Ascending aorta (tissue), 2 donors: ENCODE measurements around the gene IRX4. TPM values are rescaled to one million over a fixed set of nuclear protein-coding genes. Genes with fewer than 3 reads are reported as not detected.
"Not testable (repeated sequence)": the region's sequence is repeated elsewhere in the genome, so short reads cannot be mapped to it uniquely, and the experiment has no call there.

Experiments
- DNase-seq, 2 donors: peaks; one replicate each; pipeline ENCODE4 v3.0.0-alpha.2; 2019; ENCODE audit warnings: low spot score in 2 of 2
- H3K27ac ChIP-seq, 2 donors: fragments of 200-600 bp; sonication (generic); one replicate each; pipeline ENCODE4 v1.5.1; 2016 to 2017; ENCODE audit warnings: mild to moderate bottlenecking in 1 of 2
- H3K27me3 ChIP-seq: fragments of 200-600 bp; sonication (generic); one replicate; pipeline ENCODE4 v1.5.1; 2017
- H3K36me3 ChIP-seq, 2 donors: fragments of 200-600 bp; sonication (generic); one replicate each; pipeline ENCODE4 v1.5.1; 2016
- H3K4me1 ChIP-seq, 2 donors: fragments of 200-600 bp; sonication (generic); one replicate each; pipeline ENCODE4 v1.5.1; 2016 to 2017; ENCODE audit warnings: mild to moderate bottlenecking in 1 of 2
- H3K4me3 ChIP-seq, 2 donors: fragments of 200-600 bp; sonication (generic); one replicate each; pipeline ENCODE4 v1.5.1; 2016 to 2017; ENCODE audit warnings: mild to moderate bottlenecking in 1 of 2
- H3K9me3 ChIP-seq, 2 donors: fragments of 200-600 bp; sonication (generic); one replicate each; pipeline ENCODE4 v1.5.1; 2016
- CTCF ChIP-seq, 3 experiments: fragments of 200-600 bp in 2 of 3; fragments of 450-650 bp in 1 of 3; sonication (generic) in 2 of 3; IDR thresholded peaks; one replicate each; pipeline ENCODE4 v1.5.1; 2016 to 2019; ENCODE audit warnings: antibody characterized with exemption in 3 of 3, mild to moderate bottlenecking in 1 of 3, moderate library complexity in 1 of 3
- intact Hi-C: fragments of 100-400 bp; cut with DNase I; formaldehyde crosslinking; loops from one replicate; pipeline ENCODE4 v1.15.1; 2023
- total RNA-seq: library from RNA; depleted of rRNA; stranded (reverse); fragments of >200 nt; gene quantifications from one replicate; pipeline ENCODE4 v1.1.0, GENCODE V29; 2016

Gene IRX4
- total RNA-seq, 1 donor from 2014 or later: not detected

GRCh38 chr5:1874771-1875220, 7.9 kb downstream of the IRX4 start:
- Histone ChIP-seq H3K27me3 (peaks cover 5% of the 10 kb centered on the region), H3K4me1 (no peaks in the 10 kb centered on the region), H3K9me3 (no peaks in the 10 kb centered on the region), H3K4me3 (no peak overlapping the region), H3K27ac (no peak overlapping the region), H3K36me3 (no peaks in the 10 kb centered on the region)
- intact Hi-C loops: no loop called here
- TF ChIP-seq CTCF (IDR thresholded peaks at IDR 0.05): no peak
- DNase-seq: no peak

GRCh38 chr5:1874348-1874747, 8.4 kb downstream of the IRX4 start:
- H3K27me3 ChIP-seq: peaks cover 5% of the 10 kb centered on the region
- H3K9me3 ChIP-seq: no peaks in the 10 kb centered on the region
- no peak overlapping the region for H3K27ac ChIP-seq
- DNase-seq: no peak
- no peaks in the 10 kb centered on the region for H3K4me1 ChIP-seq
- H3K4me3 ChIP-seq: no peak overlapping the region
- H3K36me3 ChIP-seq: no peaks in the 10 kb centered on the region
- intact Hi-C loops: no loop called here
- TF ChIP-seq CTCF (IDR thresholded peaks at IDR 0.05): no peak

GRCh38 chr5:1873243-1873959, 9.3 kb downstream of the IRX4 start:
- Histone ChIP-seq H3K36me3 (no peaks in the 10 kb centered on the region), H3K9me3 (no peaks in the 10 kb centered on the region), H3K27ac (no peak overlapping the region), H3K27me3 (peaks cover 5% of the 10 kb centered on the region), H3K4me3 (no peak overlapping the region), H3K4me1 (no peaks in the 10 kb centered on the region)
- intact Hi-C loops: no loop called here
- no peak for DNase-seq
- no peak for TF ChIP-seq CTCF (IDR thresholded peaks at IDR 0.05)

GRCh38 chr5:1871441-1871840, 11.3 kb downstream of the IRX4 start:
- Histone ChIP-seq H3K4me1 (no peaks in the 10 kb centered on the region), H3K27ac (no peak overlapping the region), H3K27me3 (no peaks in the 10 kb centered on the region), H3K36me3 (no peaks in the 10 kb centered on the region), H3K9me3 (no peaks in the 10 kb centered on the region), H3K4me3 (no peak overlapping the region)
- intact Hi-C loops: no loop called here
- no peak for TF ChIP-seq CTCF (IDR thresholded peaks at IDR 0.05)
- DNase-seq: no peak

GRCh38 chr5:1870435-1871272, 12.1 kb downstream of the IRX4 start:
- intact Hi-C loops, H3K27ac ChIP-seq, H3K9me3 ChIP-seq, H3K27me3 ChIP-seq, H3K4me3 ChIP-seq, DNase-seq, H3K4me1 ChIP-seq, H3K36me3 ChIP-seq: not testable (repeated sequence)

GRCh38 chr5:1868886-1869475, 13.7 kb downstream of the IRX4 start:
- no peak overlapping the region for H3K27ac ChIP-seq
- no peak for DNase-seq
- TF ChIP-seq CTCF (IDR thresholded peaks at IDR 0.05): no peak
- H3K4me3 ChIP-seq: no peak overlapping the region
- H3K4me1 ChIP-seq: no peaks in the 10 kb centered on the region
- H3K27me3 ChIP-seq: peaks cover 6% of the 10 kb centered on the region
- intact Hi-C loops: no loop called here
- no peaks in the 10 kb centered on the region for H3K36me3 ChIP-seq
- H3K9me3 ChIP-seq: no peaks in the 10 kb centered on the region
